ENCODE results near the gene SDCBP2.

GRCh38 chr20:1282966-1283365, 46.0 kb downstream of the SDCBP2 start:
- no peak for TF ChIP-seq CTCF (conservative IDR thresholded peaks at IDR 0.05; ENCODE audit: low read depth, low read length)
- TF ChIP-seq BHLHE40 (IDR thresholded peaks at IDR 0.05; ENCODE audit: low read depth, low read length), result no peak
- no peak for TF ChIP-seq CEBPB (IDR thresholded peaks at IDR 0.05; ENCODE audit: low read depth, low read length)

All from IMR-90 (cell line).